ENCODE data around the gene FGD4.

Gene FGD4

GRCh38 chr12:32568228-32568627 is 168.9 kb downstream of the FGD4 start:
- DNase-seq, result no peak

GRCh38 chr12:32569259-32569658 is 169.9 kb downstream of the FGD4 start:
- no peak for DNase-seq

GRCh38 chr12:32574585-32574984 is 175.2 kb downstream of the FGD4 start:
- no peak for DNase-seq

- DNase-seq, result no peak
Measured at GRCh38 chr12:32577328-32577727, 178.0 kb downstream of the FGD4 start.

- no peak for DNase-seq
Measured at GRCh38 chr12:32583534-32583933, 184.2 kb downstream of the FGD4 start.

GRCh38 chr12:32585680-32586079 is 186.3 kb downstream of the FGD4 start:
- DNase-seq, result no peak

GRCh38 chr12:32586390-32586789 is 187.0 kb downstream of the FGD4 start:
- no peak for DNase-seq

- no peak for DNase-seq
Measured at GRCh38 chr12:32587581-32588495, 188.5 kb downstream of the FGD4 start.

- DNase-seq, result no peak
Measured at GRCh38 chr12:32588604-32589003, 189.2 kb downstream of the FGD4 start.

- no peak for DNase-seq
Measured at GRCh38 chr12:32589165-32589865, 190.0 kb downstream of the FGD4 start.

- no peak for DNase-seq
Measured at GRCh38 chr12:32595251-32595650, 195.9 kb downstream of the FGD4 start.

GRCh38 chr12:32596030-32596429 is 196.7 kb downstream of the FGD4 start:
- DNase-seq, result no peak

- DNase-seq, result no peak
Measured at GRCh38 chr12:32598688-32599087, 199.3 kb downstream of the FGD4 start.

- no peak for DNase-seq
Measured at GRCh38 chr12:32600681-32601080, 201.3 kb downstream of the FGD4 start.

- no peak for DNase-seq
Measured at GRCh38 chr12:32603071-32603470, 203.7 kb downstream of the FGD4 start.

- peak; percentile 41 for DNase-seq
Measured at GRCh38 chr12:32603858-32604257, 204.5 kb downstream of the FGD4 start.

GRCh38 chr12:32604565-32604964 is 205.2 kb downstream of the FGD4 start:
- no peak for DNase-seq

GRCh38 chr12:32605326-32606095 is 206.2 kb downstream of the FGD4 start:
- no peak for DNase-seq

- DNase-seq, result no peak
Measured at GRCh38 chr12:32606443-32606842, 207.1 kb downstream of the FGD4 start.

- DNase-seq, result no peak
Measured at GRCh38 chr12:32609966-32610365, 210.6 kb downstream of the FGD4 start.

GRCh38 chr12:32611986-32612385 is 212.6 kb downstream of the FGD4 start:
- no peak for DNase-seq

- DNase-seq, result no peak
Measured at GRCh38 chr12:32612658-32613614, 213.6 kb downstream of the FGD4 start.
